Measurements from ENCODE around the gene LRRC28.
A peak's percentile ranks its signal among the peaks of the same experiment; 100 is the strongest.

Gene LRRC28

DNA sequence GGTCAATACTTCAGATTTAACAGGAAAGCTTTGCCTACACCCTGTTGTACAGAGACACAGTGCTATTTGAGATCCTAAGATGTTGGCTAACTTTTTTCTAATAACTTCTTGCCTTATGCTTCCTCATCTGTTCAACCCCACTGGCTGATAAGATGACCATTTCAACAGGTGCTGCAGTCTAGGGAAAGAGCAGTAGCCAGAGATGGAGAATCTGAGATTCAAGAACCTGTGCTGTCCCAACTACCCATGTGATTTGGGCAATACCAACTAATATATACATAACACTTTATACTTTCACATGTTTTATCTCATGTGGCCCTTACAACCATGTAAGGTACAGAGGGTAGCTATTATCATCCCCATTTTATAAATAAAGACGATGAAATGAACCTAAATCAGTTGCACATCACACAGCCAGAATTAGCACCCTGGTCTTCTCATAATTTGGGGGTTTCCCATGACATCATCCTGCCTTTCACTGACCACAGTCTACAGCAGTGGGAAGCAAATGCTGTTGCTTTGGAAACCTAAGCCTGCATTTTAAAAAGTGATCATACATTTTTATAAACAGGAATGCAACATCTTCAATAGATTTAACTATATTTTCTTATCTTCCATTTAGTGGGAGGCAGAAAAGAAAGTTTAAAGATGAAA lies 11.6 kb upstream of the LRRC28 start:
- ATAC-seq (peak; percentile 87), DNase-seq (ENCODE audit: low spot score in 2 of 2) (no peak)
- H3K4me1 Mint-ChIP-seq: no peaks in the 10 kb centered on the region
- no peaks in the 10 kb centered on the region for H3K36me3 Mint-ChIP-seq
- H3K9me3 Mint-ChIP-seq: no peaks in the 10 kb centered on the region
- H3K27ac Mint-ChIP-seq: no peak overlapping the region
- no peak overlapping the region for H3K4me3 Mint-ChIP-seq

DNA sequence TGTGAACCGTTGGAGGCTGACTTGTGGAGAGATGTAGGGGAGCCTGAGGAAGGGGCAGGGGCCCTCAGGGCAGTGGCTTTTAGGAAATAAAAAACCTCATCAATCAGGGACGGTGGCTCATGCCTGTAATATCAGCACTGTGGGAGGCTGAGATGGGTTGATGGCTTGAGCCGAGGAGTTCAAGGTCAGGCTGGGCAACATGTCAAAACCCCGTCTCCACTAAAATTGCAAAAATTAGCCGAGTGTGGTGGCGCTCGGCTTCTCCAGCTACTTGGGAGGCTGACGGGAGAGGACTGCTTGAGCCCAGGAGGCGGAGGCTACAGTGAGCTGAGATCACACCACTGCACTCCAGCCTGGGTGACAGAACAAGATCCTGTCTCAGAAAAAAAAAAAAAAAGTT lies 9.5 kb upstream of the LRRC28 start:
- no peaks in the 10 kb centered on the region for H3K4me1 Mint-ChIP-seq
- H3K4me3 Mint-ChIP-seq: no peak overlapping the region
- H3K36me3 Mint-ChIP-seq: no peaks in the 10 kb centered on the region
- H3K9me3 Mint-ChIP-seq: no peaks in the 10 kb centered on the region
- DNase-seq (ENCODE audit: low spot score in 2 of 2): no peak
- ATAC-seq: no peak
- no peak overlapping the region for H3K27ac Mint-ChIP-seq

DNA sequence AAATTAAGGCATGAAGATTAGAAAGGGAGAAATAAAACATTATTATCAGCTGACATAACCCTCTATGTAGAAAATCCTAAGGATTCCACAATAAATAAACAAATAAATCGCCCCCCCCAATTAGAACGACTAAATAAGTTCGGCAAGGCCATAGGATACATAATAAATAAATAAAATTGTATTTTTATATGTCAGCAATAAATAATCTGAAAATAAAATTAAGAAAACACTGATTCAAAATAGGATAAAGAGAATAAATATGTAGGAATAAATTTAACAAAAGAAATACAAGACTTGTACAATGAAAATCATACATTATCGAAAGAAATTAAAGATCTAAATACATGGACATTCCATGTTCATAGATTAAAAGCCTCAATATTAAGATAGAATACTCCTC lies 7.0 kb upstream of the LRRC28 start:
- ATAC-seq (no peak), DNase-seq (ENCODE audit: low spot score in 2 of 2) (no peak)
- H3K27ac Mint-ChIP-seq: no peak overlapping the region
- no peaks in the 10 kb centered on the region for H3K36me3 Mint-ChIP-seq
- no peaks in the 10 kb centered on the region for H3K4me1 Mint-ChIP-seq
- H3K9me3 Mint-ChIP-seq: no peaks in the 10 kb centered on the region
- H3K4me3 Mint-ChIP-seq: no peak overlapping the region

DNA sequence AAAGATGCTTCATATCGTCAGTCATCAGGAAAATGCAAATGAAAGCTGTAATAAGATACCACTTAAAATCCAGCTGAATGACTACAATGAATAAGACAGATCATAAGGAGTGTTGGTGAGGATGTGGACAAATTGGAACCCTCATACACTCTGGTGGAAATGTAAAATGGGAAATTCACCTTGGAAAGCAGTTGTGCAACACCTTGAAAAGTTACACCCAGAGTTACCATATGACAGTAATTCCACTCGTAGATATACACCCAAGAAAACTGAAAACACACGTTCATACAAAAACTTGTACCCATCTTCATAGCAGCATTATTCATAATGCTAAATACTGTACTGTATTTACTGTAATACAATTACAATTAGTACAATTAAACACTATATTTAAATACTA lies 4.2 kb upstream of the LRRC28 start:
- no peak for DNase-seq (ENCODE audit: low spot score in 2 of 2)
- Mint-ChIP-seq H3K4me3 (no peak overlapping the region), H3K9me3 (no peaks in the 10 kb centered on the region), H3K36me3 (no peaks in the 10 kb centered on the region), H3K27ac (no peak overlapping the region), H3K4me1 (peaks cover 5% of the 10 kb centered on the region)
- no peak for ATAC-seq

GRCh38 chr15:99248000-99248715 lies 3.1 kb upstream of the LRRC28 start:
- H3K36me3 Mint-ChIP-seq: no peaks in the 10 kb centered on the region
- DNase-seq (ENCODE audit: low spot score in 2 of 2) (no peak), ATAC-seq (no peak)
- no peaks in the 10 kb centered on the region for H3K9me3 Mint-ChIP-seq
- peaks cover 16% of the 10 kb centered on the region for H3K4me1 Mint-ChIP-seq
- no peak overlapping the region for H3K4me3 Mint-ChIP-seq
- no peak overlapping the region for H3K27ac Mint-ChIP-seq

DNA sequence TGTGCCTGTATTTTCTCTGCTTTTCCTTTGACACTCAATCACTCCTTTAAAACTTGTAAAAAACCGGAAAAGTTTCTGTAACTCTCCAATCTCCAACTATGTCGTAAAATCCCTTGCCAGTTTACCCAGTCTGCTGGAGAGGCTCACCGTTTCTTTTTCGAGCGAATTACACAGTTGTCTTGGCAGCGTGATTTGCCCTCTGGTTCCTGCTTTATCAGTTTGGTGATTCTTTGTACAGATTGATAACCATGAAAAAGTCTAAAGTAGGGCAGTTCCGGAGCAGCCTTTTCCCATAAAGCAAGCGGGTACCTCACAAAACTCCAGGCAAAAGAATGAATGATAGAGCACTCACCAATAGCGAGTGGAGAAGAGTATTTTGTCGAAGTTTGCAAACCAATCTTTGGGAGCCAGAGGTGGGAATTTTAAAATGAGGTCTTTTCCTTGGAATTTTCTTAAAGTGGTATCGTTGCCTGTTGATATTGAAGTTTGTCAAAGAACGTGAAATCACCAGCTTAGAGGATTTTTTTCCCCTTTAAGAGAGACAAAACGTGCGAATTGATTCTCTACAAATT lies 1.9 kb upstream of the LRRC28 start, which contains the start of gene TTC23:
Gene TTC23 (minus strand): TSS at position 312 of the 572 bp plus-strand sequence. CDS start 20,869 bp downstream, outside the sequence.
- no peaks in the 10 kb centered on the region for H3K36me3 Mint-ChIP-seq
- H3K4me3 Mint-ChIP-seq: peak within 1 kb of the TSS; percentile 82
- no peak for ATAC-seq
- peaks cover 25% of the 10 kb centered on the region for H3K4me1 Mint-ChIP-seq
- no peak within 1 kb of the TSS for H3K27ac Mint-ChIP-seq
- no peaks in the 10 kb centered on the region for H3K9me3 Mint-ChIP-seq
- DNase-seq (ENCODE audit: low spot score in 2 of 2): no peak

GRCh38 chr15:99250001-99250400 lies 1.3 kb upstream of the LRRC28 start:
- ATAC-seq (no peak), DNase-seq (ENCODE audit: low spot score in 2 of 2) (no peak)
- no peaks in the 10 kb centered on the region for H3K36me3 Mint-ChIP-seq
- H3K27ac Mint-ChIP-seq: no peak overlapping the region
- no peaks in the 10 kb centered on the region for H3K9me3 Mint-ChIP-seq
- H3K4me3 Mint-ChIP-seq: no peak overlapping the region
- H3K4me1 Mint-ChIP-seq: peaks cover 25% of the 10 kb centered on the region

- Mint-ChIP-seq H3K9me3 (no peaks in the 10 kb centered on the region), H3K36me3 (no peaks in the 10 kb centered on the region), H3K27ac (peak overlapping the region; percentile 79), H3K4me1 (peaks cover 25% of the 10 kb centered on the region), H3K4me3 (peak overlapping the region; percentile 82)
- ATAC-seq: no peak
- no peak for DNase-seq (ENCODE audit: low spot score in 2 of 2)
Measured at GRCh38 chr15:99250494-99250856, 806 bp upstream of the LRRC28 start.

- H3K9me3 Mint-ChIP-seq: no peaks in the 10 kb centered on the region
- peaks cover 25% of the 10 kb centered on the region for H3K4me1 Mint-ChIP-seq
- ATAC-seq (no peak), DNase-seq (ENCODE audit: low spot score in 2 of 2) (no peak)
- no peak overlapping the region for H3K27ac Mint-ChIP-seq
- H3K36me3 Mint-ChIP-seq: peaks cover 13% of the 10 kb centered on the region
- H3K4me3 Mint-ChIP-seq: peak overlapping the region; percentile 82
Measured at GRCh38 chr15:99252326-99252725, 1.0 kb downstream of the LRRC28 start.

DNA sequence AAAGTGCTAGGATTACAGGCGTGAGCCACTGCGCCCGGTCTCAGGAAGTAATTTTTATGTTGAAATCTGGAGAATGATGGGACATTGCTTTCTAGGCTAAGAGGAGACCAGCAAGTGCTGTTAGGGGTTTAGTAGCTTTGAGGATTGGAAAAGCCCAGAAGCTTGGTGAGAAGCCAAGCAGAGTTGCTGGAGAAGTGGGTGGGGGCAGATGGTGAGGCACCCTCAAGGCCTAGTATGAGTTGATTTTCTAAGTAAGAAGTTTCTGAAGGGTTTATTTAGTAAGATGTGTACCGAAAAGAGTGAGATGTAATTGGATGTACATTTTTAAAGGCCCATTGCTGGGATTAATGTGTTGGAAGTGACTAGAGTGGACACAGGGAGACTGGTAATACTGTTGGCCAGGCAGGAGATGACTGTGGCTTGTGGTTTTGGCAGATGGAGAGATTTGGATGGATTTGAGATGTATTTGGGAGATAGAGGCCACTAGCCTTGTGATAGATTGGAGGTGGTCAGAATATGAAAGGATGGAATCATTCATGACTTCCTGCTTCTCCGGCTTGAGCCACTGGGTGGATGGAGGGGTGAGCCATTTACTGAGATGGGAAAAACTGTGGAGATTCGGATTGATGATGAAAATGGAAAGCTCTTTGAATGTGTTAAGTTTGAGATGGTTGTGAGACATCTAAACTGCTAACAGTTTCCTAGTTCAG lies 2.3 kb downstream of the LRRC28 start:
- ATAC-seq (no peak), DNase-seq (ENCODE audit: low spot score in 2 of 2) (no peak)
- H3K9me3 Mint-ChIP-seq: no peaks in the 10 kb centered on the region
- H3K4me1 Mint-ChIP-seq: peaks cover 25% of the 10 kb centered on the region
- peak overlapping the region; percentile 36 for H3K27ac Mint-ChIP-seq
- peak overlapping the region; percentile 36 for H3K4me3 Mint-ChIP-seq
- peaks cover 13% of the 10 kb centered on the region for H3K36me3 Mint-ChIP-seq

DNA sequence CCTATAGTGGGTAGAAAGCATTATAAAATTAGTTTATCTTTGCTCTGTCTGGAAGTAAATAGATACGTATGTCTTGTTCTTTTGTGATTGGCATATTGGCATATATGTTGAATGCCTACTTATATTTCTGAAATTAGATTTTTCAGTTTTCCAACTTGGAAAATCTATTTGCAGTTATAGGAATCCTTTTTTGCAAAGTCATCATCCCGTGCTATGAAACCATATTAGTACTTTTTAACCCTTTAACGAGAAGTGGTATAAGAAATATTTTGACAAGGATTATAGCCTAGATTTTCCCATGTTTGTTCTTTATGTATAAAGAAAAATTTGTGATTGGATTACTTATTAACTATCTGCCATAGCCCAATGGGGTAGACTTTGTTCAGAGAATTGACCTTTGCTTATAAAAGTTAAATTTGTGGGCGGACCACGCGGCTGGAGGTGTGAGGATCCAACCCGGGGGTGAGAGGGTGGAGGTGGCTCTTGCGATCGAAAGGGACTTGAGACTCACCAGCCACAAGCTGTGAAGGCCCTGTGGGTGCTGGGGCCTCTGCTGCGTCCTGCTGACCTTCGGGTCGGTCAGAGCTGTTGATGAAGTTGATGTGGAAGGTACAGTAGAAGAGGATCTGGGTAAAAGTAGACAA lies 5.9 kb downstream of the LRRC28 start:
- no peak for DNase-seq (ENCODE audit: low spot score in 2 of 2)
- no peaks in the 10 kb centered on the region for H3K9me3 Mint-ChIP-seq
- H3K4me1 Mint-ChIP-seq: peaks cover 18% of the 10 kb centered on the region
- no peak for ATAC-seq
- H3K27ac Mint-ChIP-seq: no peak overlapping the region
- no peak overlapping the region for H3K4me3 Mint-ChIP-seq
- H3K36me3 Mint-ChIP-seq: peaks cover 13% of the 10 kb centered on the region

DNA sequence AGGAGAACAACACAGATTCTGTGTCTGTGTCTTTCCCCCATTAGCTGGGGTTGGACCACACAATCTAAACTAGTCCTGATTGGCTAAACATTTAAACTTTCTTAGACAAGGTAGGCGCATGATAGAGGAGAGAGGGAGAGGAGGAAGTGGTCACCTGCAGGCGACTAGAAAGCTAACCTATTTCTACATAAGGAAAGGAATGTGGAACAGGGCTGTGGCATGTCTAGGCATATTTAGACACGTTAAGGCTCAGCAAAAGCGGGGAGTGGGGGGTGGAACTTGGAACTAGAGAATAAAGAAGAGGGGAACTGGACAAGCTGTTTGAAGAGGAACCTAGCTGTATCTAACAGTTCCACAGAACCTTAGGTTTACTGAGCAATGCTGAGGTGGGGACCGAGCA lies 12.8 kb downstream of the LRRC28 start:
- ATAC-seq: no peak
- no peaks in the 10 kb centered on the region for H3K36me3 Mint-ChIP-seq

DNA sequence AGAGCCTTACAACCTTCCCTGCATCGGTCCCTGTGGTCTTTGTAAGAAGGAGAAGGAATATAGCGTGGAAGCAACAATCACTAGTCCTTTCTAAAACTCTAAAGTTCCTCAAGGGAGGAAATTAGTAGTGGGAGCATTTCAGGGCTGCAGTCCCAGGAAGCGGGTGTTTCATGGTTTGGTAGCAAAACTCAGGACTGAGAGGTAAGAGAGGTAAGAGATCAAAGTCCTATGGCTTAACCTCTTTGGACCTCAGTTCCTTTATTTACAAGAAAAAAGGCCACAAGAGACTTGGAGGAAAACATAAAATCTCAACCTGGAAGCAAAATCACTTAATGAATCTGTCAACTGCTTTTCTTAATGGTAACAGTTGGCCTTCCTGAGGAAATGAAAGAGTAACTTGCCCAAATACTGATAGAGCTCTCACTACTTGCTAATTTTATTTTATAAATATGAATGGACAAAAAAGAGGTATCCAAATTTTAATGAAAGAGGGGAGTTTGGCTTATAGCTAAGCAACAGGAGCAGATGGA lies 14.3 kb downstream of the LRRC28 start:
- no peaks in the 10 kb centered on the region for H3K36me3 Mint-ChIP-seq
- no peak overlapping the region for H3K27ac Mint-ChIP-seq
- DNase-seq (ENCODE audit: low spot score in 2 of 2) (no peak), ATAC-seq (no peak)
- H3K4me3 Mint-ChIP-seq: no peak overlapping the region
- H3K4me1 Mint-ChIP-seq: peaks cover 6% of the 10 kb centered on the region
- no peaks in the 10 kb centered on the region for H3K9me3 Mint-ChIP-seq

More for the DNA sequence above, 12.8 kb downstream of the LRRC28 start:
- Mint-ChIP-seq H3K4me1 (peaks cover 6% of the 10 kb centered on the region), H3K9me3 (no peaks in the 10 kb centered on the region), H3K4me3 (no peak overlapping the region), H3K27ac (no peak overlapping the region)
- DNase-seq (ENCODE audit: low spot score in 2 of 2): no peak

DNA sequence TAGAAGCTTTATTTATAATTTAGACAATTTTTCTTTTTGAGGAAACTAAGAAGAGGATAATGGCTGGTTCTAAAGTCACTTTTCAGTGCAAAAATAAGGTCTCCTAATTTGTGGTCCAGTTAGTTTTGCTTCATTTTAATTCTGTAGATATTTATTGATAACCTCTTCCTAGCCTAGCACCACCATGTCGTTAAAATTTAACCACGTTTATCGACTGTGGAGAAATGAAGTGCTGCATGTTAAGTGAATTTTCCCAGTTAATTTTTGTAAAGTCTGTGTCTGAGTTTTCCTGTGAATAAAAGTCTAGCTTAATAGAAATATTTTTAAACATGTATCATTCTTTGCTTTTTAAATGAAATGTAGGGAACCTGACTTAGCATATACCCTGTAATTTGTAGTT lies 16.7 kb downstream of the LRRC28 start:
- DNase-seq (ENCODE audit: low spot score in 2 of 2): no peak
- Mint-ChIP-seq H3K4me1 (peaks cover 6% of the 10 kb centered on the region), H3K4me3 (no peak overlapping the region), H3K9me3 (no peaks in the 10 kb centered on the region), H3K36me3 (no peaks in the 10 kb centered on the region), H3K27ac (no peak overlapping the region)
- ATAC-seq: no peak

DNA sequence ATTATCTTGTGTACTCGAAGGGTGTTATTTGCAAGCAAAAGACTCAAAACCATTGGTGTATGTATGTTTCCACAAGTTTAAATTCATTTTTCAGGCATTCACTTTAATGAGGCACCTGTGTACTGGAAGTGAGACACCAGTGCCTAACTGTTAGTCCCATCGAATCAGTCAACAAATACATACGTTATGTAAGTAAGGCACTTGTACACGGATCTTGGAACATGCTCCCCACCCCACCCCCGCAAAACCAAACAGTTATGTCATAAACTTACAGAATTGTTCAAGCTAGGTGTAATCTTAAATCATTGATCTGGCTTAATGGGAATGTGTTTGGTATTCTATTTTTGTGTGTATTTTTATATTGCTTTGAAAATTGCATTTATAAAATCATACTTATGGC lies 17.1 kb downstream of the LRRC28 start:
- Mint-ChIP-seq H3K9me3 (no peaks in the 10 kb centered on the region), H3K4me1 (peaks cover 6% of the 10 kb centered on the region), H3K36me3 (no peaks in the 10 kb centered on the region), H3K27ac (no peak overlapping the region), H3K4me3 (no peak overlapping the region)
- ATAC-seq (no peak), DNase-seq (ENCODE audit: low spot score in 2 of 2) (no peak)

Data from stimulated activated effector memory CD8-positive, alpha-beta T cell treated with anti-CD3 and anti-CD28 coated beads, Interleukin-12 subunit alpha, Interleukin-12 subunit beta, amount 100 ng/mL, for 72 hours (primary cell).